Trophoblast cell (in vitro differentiated cells and primary cell): ENCODE results near the gene TMUB2.

ENCODE experiments used
- DNase-seq, 2 donors: peaks; one replicate each; pipeline ENCODE4 v3.0.0-alpha.2; 2016
- H2AFZ ChIP-seq: 2 replicates; pipeline ENCODE4 v1.6.1; 2013; ENCODE audit warnings: low read length, moderate library complexity, mild to moderate bottlenecking; ENCODE audit not compliant: insufficient read depth, poor library complexity
- H2AK5ac ChIP-seq: 2 replicates; pipeline ENCODE4 v1.6.1; 2013; ENCODE audit warnings: mild to moderate bottlenecking, low read length
- H2BK120ac ChIP-seq: 2 replicates; pipeline ENCODE4 v1.6.1; 2013; ENCODE audit warnings: low read length, mild to moderate bottlenecking, moderate library complexity; ENCODE audit not compliant: insufficient read depth, poor library complexity
- H2BK12ac ChIP-seq: 2 replicates; pipeline ENCODE4 v1.6.1; 2013; ENCODE audit warnings: mild to moderate bottlenecking, low read length, moderate library complexity
- H2BK5ac ChIP-seq: 2 replicates; pipeline ENCODE4 v1.6.1; 2013; ENCODE audit warnings: low read length, low read depth, moderate library complexity, mild to moderate bottlenecking; ENCODE audit not compliant: poor library complexity
- H3K14ac ChIP-seq: 2 replicates; pipeline ENCODE4 v1.6.1; 2013; ENCODE audit warnings: mild to moderate bottlenecking, low read length
- H3K18ac ChIP-seq: 2 replicates; pipeline ENCODE4 v1.6.1; 2013; ENCODE audit warnings: mild to moderate bottlenecking, low read length
- H3K23ac ChIP-seq: 2 replicates; pipeline ENCODE4 v1.6.1; 2013; ENCODE audit warnings: low read length
- H3K27ac ChIP-seq: 2 replicates; pipeline ENCODE4 v1.5.1; 2013; ENCODE audit warnings: low read depth, mild to moderate bottlenecking, inconsistent platforms, low read length, moderate library complexity
- H3K27me3 ChIP-seq: 2 replicates; pipeline ENCODE4 v1.6.1; 2013; ENCODE audit warnings: inconsistent platforms, mild to moderate bottlenecking, low read length, moderate library complexity; ENCODE audit not compliant: insufficient read depth
- H3K36me3 ChIP-seq, 2 experiments: 1 replicate in 1 of 2; 2 replicates in 1 of 2; pipeline ENCODE4 v1.6.1; 2013; ENCODE audit warnings: low read length in 2 of 2, mild to moderate bottlenecking in 2 of 2, moderate library complexity in 1 of 2; ENCODE audit not compliant: insufficient read depth in 2 of 2, control insufficient read depth in 1 of 2
- H3K4ac ChIP-seq: 2 replicates; pipeline ENCODE4 v1.6.1; 2013; ENCODE audit warnings: low read depth, mild to moderate bottlenecking, low read length, moderate library complexity
- H3K4me1 ChIP-seq, 2 experiments: 1 replicate in 1 of 2; 2 replicates in 1 of 2; pipeline ENCODE4 v1.6.1; 2013; ENCODE audit warnings: low read length in 2 of 2, mild to moderate bottlenecking in 2 of 2, moderate library complexity in 1 of 2; ENCODE audit not compliant: insufficient read depth in 2 of 2, control insufficient read depth in 1 of 2
- H3K4me2 ChIP-seq: 2 replicates; pipeline ENCODE4 v1.6.1; 2013; ENCODE audit warnings: inconsistent platforms, mild to moderate bottlenecking, low read length, moderate library complexity
- H3K4me3 ChIP-seq: 2 replicates; pipeline ENCODE4 v1.5.1; 2013; ENCODE audit warnings: mild to moderate bottlenecking, low read depth, low read length, inconsistent platforms
- H3K79me1 ChIP-seq: one replicate; pipeline ENCODE4 v1.6.1; 2013; ENCODE audit warnings: low read length
- H3K79me2 ChIP-seq: 2 replicates; pipeline ENCODE4 v1.6.1; 2013; ENCODE audit warnings: low read length, mild to moderate bottlenecking; ENCODE audit not compliant: control insufficient read depth, insufficient read depth, poor library complexity
- H3K9ac ChIP-seq: 2 replicates; pipeline ENCODE4 v1.6.1; 2013; ENCODE audit warnings: mild to moderate bottlenecking, low read length
- H3K9me3 ChIP-seq: 2 replicates; pipeline ENCODE4 v1.6.1; 2013; ENCODE audit warnings: low read depth, mild to moderate bottlenecking, control low read depth, inconsistent platforms, low read length; ENCODE audit not compliant: insufficient read depth
- H4K12ac ChIP-seq: 2 replicates; pipeline ENCODE4 v1.6.1; 2013; ENCODE audit warnings: low read depth, mild to moderate bottlenecking, low read length, moderate library complexity
- H4K8ac ChIP-seq: 2 replicates; pipeline ENCODE4 v1.6.1; 2013; ENCODE audit warnings: low read depth, mild to moderate bottlenecking, low read length, moderate library complexity
- H4K91ac ChIP-seq: one replicate; pipeline ENCODE4 v1.6.1; 2013; ENCODE audit warnings: low read depth, mild to moderate bottlenecking, low read length, moderate library complexity
- WGBS: extraction: QIAGEN DNeasy Blood & Tissue Kit; methylation state at CpG from one replicate; pipeline ENCODE4 v1.1.7; 2013; ENCODE audit warnings: missing lambda C conversion rate; ENCODE audit not compliant: insufficient read length, insufficient coverage; ENCODE audit errors: extremely low coverage; 5-methylcytosine and 5-hydroxymethylcytosine counted together

TMUB2 gene

DNA sequence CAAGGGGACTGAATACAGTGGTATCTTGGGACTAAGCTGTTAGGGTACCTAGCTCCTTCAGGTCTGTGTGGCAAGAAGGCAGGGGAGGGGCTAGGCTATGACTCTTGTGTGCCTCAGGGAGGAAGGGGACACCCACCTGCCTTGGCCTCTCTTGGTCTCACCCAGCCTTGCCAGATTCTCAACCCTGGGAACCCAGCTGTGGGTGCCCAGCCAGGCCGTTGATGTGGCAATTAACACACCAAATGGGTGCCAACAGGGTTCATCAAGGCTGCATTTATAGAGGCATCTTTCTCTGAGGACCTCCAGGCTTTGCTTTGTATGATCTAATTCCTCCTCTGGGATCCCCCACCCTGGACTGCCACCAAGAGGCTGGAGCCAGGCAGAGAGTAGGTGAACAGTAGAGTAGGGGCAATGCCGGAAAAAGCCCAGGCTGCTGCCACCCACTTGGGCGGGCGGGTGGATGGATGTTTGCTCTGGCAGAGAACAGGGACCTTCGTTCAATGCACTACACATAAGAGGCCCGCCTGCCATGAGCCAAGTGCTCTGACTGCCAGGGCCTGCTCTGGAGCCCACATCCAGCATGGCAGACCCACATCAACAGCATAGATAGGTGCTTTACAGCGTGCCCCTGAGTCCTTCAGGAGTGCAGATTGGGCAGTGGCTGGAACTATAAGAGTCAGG, 19.5 kb upstream of the TMUB2 start:
- Histone ChIP-seq H3K36me3 (peaks cover under 1% of the 10 kb centered on the region in 2 experiments), H2BK5ac (no peak overlapping the region), H3K9ac (no peak overlapping the region), H3K14ac (no peak overlapping the region), H3K4ac (no peak overlapping the region), H3K27me3 (no peaks in the 10 kb centered on the region), H3K9me3 (no peaks in the 10 kb centered on the region), H2AK5ac (no peak overlapping the region), H2AFZ (no peak overlapping the region), H3K79me1 (no peaks in the 10 kb centered on the region), H4K8ac (no peak overlapping the region), H3K4me2 (no peak overlapping the region), H3K4me3 (no peak overlapping the region), H3K27ac (no peak overlapping the region), H4K12ac (no peak overlapping the region), H4K91ac (no peak overlapping the region), H3K18ac (no peak overlapping the region), H2BK120ac (no peak overlapping the region), H3K79me2 (no peaks in the 10 kb centered on the region), H3K23ac (no peak overlapping the region), H2BK12ac (no peak overlapping the region), H3K4me1 (peaks cover 2 to 5% of the 10 kb centered on the region in 2 experiments)
- WGBS, result no CpG with 5 or more reads among the region's 7 CpGs
- DNase-seq, result no peak

DNA sequence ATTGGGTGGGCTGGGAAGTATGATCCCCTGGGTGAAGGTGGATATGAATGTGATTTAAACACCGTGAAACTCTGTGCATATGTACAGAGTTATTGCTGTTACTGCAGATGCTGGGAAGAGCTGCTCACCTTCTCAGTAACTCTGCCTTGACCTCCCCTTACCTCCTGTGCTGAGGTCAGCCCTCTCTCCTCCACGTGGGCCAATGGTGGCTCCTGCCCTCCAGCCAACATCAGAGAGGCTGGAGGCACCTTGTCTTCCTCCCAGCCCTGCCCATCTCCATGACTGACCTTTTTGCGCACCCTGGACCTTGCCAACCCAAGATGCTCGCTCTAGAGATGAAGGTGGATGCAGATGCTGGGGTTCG, 16.7 kb upstream of the TMUB2 start:
- Histone ChIP-seq H2BK5ac (no peak overlapping the region), H2AFZ (no peak overlapping the region), H3K27ac (no peak overlapping the region), H4K8ac (no peak overlapping the region), H3K36me3 (no peaks in the 10 kb centered on the region), H4K91ac (no peak overlapping the region), H2BK12ac (no peak overlapping the region), H3K9me3 (no peaks in the 10 kb centered on the region), H3K27me3 (no peaks in the 10 kb centered on the region), H3K4me2 (no peak overlapping the region), H3K4me1 (peaks cover 2 to 5% of the 10 kb centered on the region in 2 experiments), H3K79me2 (no peaks in the 10 kb centered on the region), H4K12ac (no peak overlapping the region), H3K79me1 (no peaks in the 10 kb centered on the region), H3K9ac (no peak overlapping the region), H3K4me3 (no peak overlapping the region), H2AK5ac (no peak overlapping the region), H3K4ac (no peak overlapping the region), H3K18ac (no peak overlapping the region), H3K14ac (no peak overlapping the region), H3K23ac (no peak overlapping the region), H2BK120ac (no peak overlapping the region)
- WGBS, result no CpG with 5 or more reads among the region's 5 CpGs
- DNase-seq, result no peak

DNA sequence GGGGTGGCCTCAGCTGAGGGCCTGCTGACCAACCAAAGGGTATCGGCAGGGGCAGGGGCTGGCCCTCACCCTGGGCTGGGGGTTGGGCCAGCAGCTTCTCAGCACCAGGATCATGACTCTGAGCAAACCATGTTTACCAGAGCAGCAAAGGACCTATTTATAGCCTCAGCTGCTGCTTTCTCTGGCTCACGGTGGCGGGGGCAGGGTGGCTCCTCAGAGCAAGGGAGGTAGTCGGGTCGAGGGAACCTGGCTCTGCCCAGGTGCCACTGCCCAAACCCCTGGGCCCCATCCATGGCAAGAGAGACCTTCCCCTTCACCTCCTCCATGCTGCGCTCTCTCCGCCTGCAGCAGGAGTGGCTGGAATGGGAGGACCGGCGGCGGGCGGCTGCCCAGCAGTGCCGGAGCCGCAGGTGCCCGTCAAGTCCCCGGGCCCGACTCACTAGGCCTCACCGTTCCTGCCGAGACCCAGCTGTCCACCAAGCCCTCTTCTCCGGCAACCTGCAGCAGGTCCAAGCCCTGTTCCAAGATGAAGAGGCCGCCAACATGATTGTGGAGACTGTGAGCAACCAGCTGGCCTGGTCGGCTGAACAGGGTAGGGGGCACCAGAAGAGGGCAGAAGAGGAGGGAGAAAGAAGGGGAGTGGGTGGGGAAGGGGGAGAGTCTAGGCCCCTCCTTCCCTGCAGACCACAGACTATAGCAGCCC, 16.1 kb upstream of the TMUB2 start, which contains the start of gene ASB16:
TSS of gene ASB16 (plus strand) at position 206 of the 703 bp plus-strand sequence. CDS start at position 292, 86 bp downstream.
- Histone ChIP-seq H2BK5ac (no peak within 1 kb of the TSS), H3K79me2 (no peaks in the 10 kb centered on the region), H4K91ac (no peak within 1 kb of the TSS), H2AK5ac (no peak within 1 kb of the TSS), H3K18ac (no peak within 1 kb of the TSS), H2BK120ac (no peak within 1 kb of the TSS), H3K79me1 (no peaks in the 10 kb centered on the region), H3K23ac (no peak within 1 kb of the TSS), H4K8ac (no peak within 1 kb of the TSS), H3K4ac (no peak within 1 kb of the TSS), H3K27me3 (no peaks in the 10 kb centered on the region), H3K36me3 (no peaks in the 10 kb centered on the region), H3K27ac (no peak within 1 kb of the TSS), H4K12ac (no peak within 1 kb of the TSS), H3K4me1 (peaks cover 2 to 5% of the 10 kb centered on the region in 2 experiments), H3K9me3 (no peaks in the 10 kb centered on the region), H3K14ac (no peak within 1 kb of the TSS), H3K4me2 (no peak within 1 kb of the TSS), H2AFZ (no peak within 1 kb of the TSS), H2BK12ac (no peak within 1 kb of the TSS), H3K4me3 (no peak within 1 kb of the TSS), H3K9ac (no peak within 1 kb of the TSS)
- no peak for DNase-seq
- no CpG with 5 or more reads among the region's 21 CpGs for WGBS

DNA sequence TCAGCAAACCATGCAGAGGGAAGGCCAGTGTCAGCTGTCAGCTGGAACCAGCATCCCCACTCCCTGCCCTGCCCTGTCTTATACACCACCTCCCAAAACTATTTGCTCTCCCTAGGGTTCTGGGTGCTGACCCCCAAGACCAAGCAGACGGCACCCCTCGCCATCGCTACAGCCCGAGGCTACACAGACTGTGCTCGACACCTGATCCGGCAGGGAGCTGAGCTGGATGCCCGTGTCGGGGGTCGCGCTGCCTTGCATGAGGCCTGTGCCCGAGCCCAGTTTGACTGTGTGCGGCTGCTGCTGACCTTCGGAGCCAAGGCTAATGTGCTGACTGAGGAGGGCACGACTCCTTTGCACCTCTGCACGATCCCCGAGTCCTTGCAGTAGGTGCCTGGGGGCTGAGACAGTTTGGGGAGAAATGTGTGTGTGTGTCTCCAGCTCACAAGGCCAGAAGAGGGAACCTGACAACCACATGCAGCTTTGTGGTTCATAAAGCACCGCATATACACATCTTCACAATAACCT, 14.8 kb upstream of the TMUB2 start:
- no CpG with 5 or more reads among the region's 17 CpGs for WGBS
- Histone ChIP-seq H2AK5ac (no peak overlapping the region), H3K4me3 (no peak overlapping the region), H3K14ac (no peak overlapping the region), H2BK12ac (no peak overlapping the region), H3K36me3 (peaks cover 10 to 12% of the 10 kb centered on the region in 2 experiments), H2BK5ac (no peak overlapping the region), H3K9me3 (no peaks in the 10 kb centered on the region), H3K79me2 (no peaks in the 10 kb centered on the region), H2AFZ (no peak overlapping the region), H3K4me1 (peaks cover 2 to 7% of the 10 kb centered on the region in 2 experiments), H3K9ac (no peak overlapping the region), H3K4me2 (no peak overlapping the region), H3K4ac (no peak overlapping the region), H4K12ac (no peak overlapping the region), H3K18ac (no peak overlapping the region), H2BK120ac (no peak overlapping the region), H3K79me1 (no peaks in the 10 kb centered on the region), H4K91ac (no peak overlapping the region), H4K8ac (no peak overlapping the region), H3K27ac (no peak overlapping the region), H3K23ac (no peak overlapping the region), H3K27me3 (no peaks in the 10 kb centered on the region)
- DNase-seq, result no peak
